K562 (cell line): ENCODE results near the gene PSMD9. TPM values are rescaled to one million over a fixed set of nuclear protein-coding genes. Genes with fewer than 3 reads are reported as not detected.

Source experiments
- ARNT ChIP-seq, 2 experiments: fragments of 450-650 bp; IDR thresholded peaks; 2 replicates each; pipeline ENCODE4 v1.6.1; 2016; ENCODE audit warnings: mild to moderate bottlenecking in 1 of 2
- ATF4 ChIP-seq: fragments of 450-650 bp; formaldehyde crosslinking; IDR thresholded peaks from 2 replicates; pipeline ENCODE4 v1.4.0; 2022; ENCODE audit warnings: mild to moderate bottlenecking, moderate library complexity
- BCOR ChIP-seq: fragments of 450-650 bp; IDR thresholded peaks from 2 replicates; pipeline ENCODE4 v1.6.1; 2016
- BHLHE40 ChIP-seq: IDR thresholded peaks from 2 replicates; pipeline ENCODE4 v1.6.1; 2011; ENCODE audit warnings: low read length, improper control_type of control experiment
- CBFA2T3 ChIP-seq: fragments of 450-650 bp; IDR thresholded peaks from 2 replicates; pipeline ENCODE4 v1.6.1; 2017
- CHAMP1 ChIP-seq: fragments of 450-650 bp; IDR thresholded peaks from 2 replicates; pipeline ENCODE4 v1.6.1; 2016; ENCODE audit warnings: mild to moderate bottlenecking
- CSDE1 ChIP-seq, 2 experiments: fragments of 450-650 bp; IDR thresholded peaks; 2 replicates each; pipeline ENCODE4 v1.6.1; 2016; ENCODE audit warnings: mild to moderate bottlenecking in 1 of 2
- FOXJ3 ChIP-seq: sonication (generic); formaldehyde crosslinking; IDR thresholded peaks from 2 replicates; pipeline ENCODE4 v1.4.0; 2020; ENCODE audit warnings: mild to moderate bottlenecking, missing genetic modification reagents
- FOXK2 ChIP-seq, 2 experiments: fragments of 450-650 bp; IDR thresholded peaks in 1 of 2; conservative IDR thresholded peaks in 1 of 2; 2 replicates each; pipeline ENCODE4 v1.6.1; 2016; ENCODE audit warnings: low read depth in 2 of 2, mild to moderate bottlenecking in 1 of 2
- KLF1 ChIP-seq: fragments of 450-650 bp; IDR thresholded peaks from 2 replicates; pipeline ENCODE4 v1.6.1; 2016; ENCODE audit warnings: missing genetic modification characterization, missing compliant biosample characterization
- KLF10 ChIP-seq: fragments of 250-450 bp; sonication (Bioruptor Pico); IDR thresholded peaks from 2 replicates; pipeline ENCODE4 v1.6.1; 2021; ENCODE audit warnings: matching md5 sums
- MTA1 ChIP-seq: fragments of 450-650 bp; IDR thresholded peaks from 2 replicates; pipeline ENCODE4 v1.6.1; 2017; ENCODE audit warnings: borderline replicate concordance
- SMC3 ChIP-seq: conservative IDR thresholded peaks from 2 replicates; pipeline ENCODE4 v1.6.1; 2011; ENCODE audit warnings: low read depth, low read length, improper control_type of control experiment; ENCODE audit not compliant: insufficient read depth
- SRF ChIP-seq, 2 experiments: fragments of 250-450, 450-650 bp in 1 of 2; sonication (Bioruptor Pico) in 1 of 2; sonication (generic) in 1 of 2; formaldehyde crosslinking; IDR thresholded peaks; 2 replicates each; pipeline versions ENCODE4 v1.5.0 to v1.5.1; 2020 to 2022; ENCODE audit warnings: mild to moderate bottlenecking in 1 of 2, missing genetic modification reagents in 1 of 2
- ZNF282 ChIP-seq: sonication (generic); formaldehyde crosslinking; IDR thresholded peaks from 2 replicates; pipeline ENCODE4 v1.8.1; 2023; ENCODE audit warnings: missing genetic modification reagents
- ZNF444 ChIP-seq: fragments of 250-450 bp; sonication (Bioruptor Pico); IDR thresholded peaks from 2 replicates; pipeline ENCODE4 v1.4.0; 2020; ENCODE audit warnings: mild to moderate bottlenecking, moderate library complexity
- ZNF76 ChIP-seq: fragments of 250-450 bp; sonication (Bioruptor Pico); IDR thresholded peaks from 2 replicates; pipeline ENCODE4 v1.4.0; 2020; ENCODE audit warnings: mild to moderate bottlenecking, moderate library complexity, borderline replicate concordance
- ZNF79 ChIP-seq: fragments of 250-450 bp; sonication (Bioruptor Pico); IDR thresholded peaks from 2 replicates; pipeline ENCODE4 v1.4.0; 2020; ENCODE audit warnings: low read depth, mild to moderate bottlenecking, moderate library complexity
- polyA plus RNA-seq, 8 experiments: library from polyadenylated mRNA; depleted of rRNA in 4 of 8; stranded (reverse) in 5 of 8; unstranded in 3 of 8; fragments of >200 nt; fragmentation: Nextera tagmentation in 2 of 8; fragmentation: Illumina TruSeq in 1 of 8; extraction: Ambion mirVana in 2 of 8; extraction: Trizol in 1 of 8; gene quantifications; 2 replicates each; pipeline versions ENCODE4 v1.2.1 to v1.2.3, GENCODE V29; 2011 to 2014; ENCODE audit warnings: inconsistent platforms in 1 of 8, missing spikeins in 1 of 8
- total RNA-seq, 7 experiments: library from RNA; depleted of rRNA in 6 of 7; stranded (reverse); fragments of >200 nt in 6 of 7; fragmentation: Illumina TruSeq in 2 of 7; extraction: Trizol in 2 of 7; gene quantifications; 2 replicates each; pipeline versions ENCODE4 v1.2.1 to v1.2.3, GENCODE V29; 2011 to 2021; ENCODE audit warnings: low replicate concordance in 1 of 7
- TF ChIP-seq, protein P1 (sequence below): fragments of 450-650 bp; IDR thresholded peaks from 2 replicates; pipeline ENCODE4 v1.7.0; 2016; ENCODE audit warnings: borderline replicate concordance
- TF ChIP-seq, protein P2 (sequence below): fragments of 450-650 bp; formaldehyde crosslinking; IDR thresholded peaks from 2 replicates; pipeline ENCODE4 v1.4.0; 2020; ENCODE audit warnings: mild to moderate bottlenecking, moderate library complexity

The PSMD9 gene
- total and polyA plus RNA-seq, 9 of the 15 experiments (the other 6 are each of a cell fraction or from before 2014, with no cell fraction given): 12.2 to 143 (median 61.3) TPM

DNA sequence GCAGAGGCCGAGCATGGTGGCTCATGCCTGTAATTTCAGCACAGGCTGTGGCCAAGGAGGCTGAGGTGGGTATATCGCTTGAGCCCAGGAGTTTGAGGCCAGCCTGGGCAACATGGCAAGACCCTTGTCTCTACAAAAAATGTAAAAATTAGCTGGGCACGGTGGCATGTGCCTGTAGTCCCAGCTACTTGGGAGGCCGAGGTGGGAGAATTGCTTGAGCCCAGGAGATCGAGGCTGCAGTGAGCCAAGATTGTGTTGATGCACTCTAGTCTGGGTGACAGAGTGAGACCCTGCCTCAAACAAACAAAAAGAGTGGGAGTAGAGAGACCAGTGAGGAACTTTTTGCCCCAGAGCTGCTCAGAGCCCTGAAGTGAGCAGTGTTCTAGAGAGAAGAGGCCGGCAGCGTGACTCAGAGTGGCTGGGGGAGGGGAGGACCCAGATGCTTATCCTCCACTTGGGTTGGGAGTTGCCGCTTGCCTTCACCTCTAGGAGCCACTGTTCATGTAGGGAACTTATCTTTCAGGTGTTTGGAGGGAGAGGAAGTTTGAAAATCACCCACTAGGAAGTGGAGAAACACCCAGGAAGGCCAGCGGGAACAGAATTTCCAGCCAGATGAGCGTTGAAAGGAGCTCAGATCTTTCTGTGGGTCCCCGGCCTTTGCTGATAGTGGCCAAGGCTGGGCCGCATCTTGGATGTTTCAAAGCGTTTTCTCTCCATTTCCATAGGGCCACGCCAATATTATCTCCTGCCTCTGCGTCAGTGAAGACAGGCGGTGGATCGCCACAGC, 45.1 kb downstream of the PSMD9 start (continued):
- TF ChIP-seq CBFA2T3 (peak; percentile 59), FOXK2 (conservative IDR thresholded peaks at IDR 0.05 in 1 of 2, IDR thresholded peaks at IDR 0.05 in 1 of 2; ENCODE audit: low read depth in 2 of 2) (peak; percentile 39 to 56; a peak in 3 of 4 replicates), BCOR (peak; percentile 35; the same call in 1 of the 2 replicates), ZNF282 (CRISPR knock-in tag) (no peak), BHLHE40 (peak; percentile 63), CSDE1 (IDR thresholded peaks at IDR 0.05) (no peak), ZNF444 (no peak), FOXJ3 (CRISPR knock-in tag) (no peak), KLF1 (tag) (peak; percentile 27; the same call in 1 of the 2 replicates), ZNF76 (CRISPR knock-in tag) (peak; percentile 85; the same call in 1 of the 2 replicates), KLF10 (CRISPR knock-in tag) (0 out of 2 replicates have a peak, but pooled peaks have one; percentile 34), SRF (CRISPR knock-in tag; IDR thresholded peaks at IDR 0.05) (peak in 1 of 2 experiments; percentile 25; a peak in 1 of 4 replicates), CHAMP1 (no peak), SMC3 (no peak; the same call in 1 of the 2 replicates), MTA1 (peak; percentile 71; the same call in 1 of the 2 replicates), ARNT (IDR thresholded peaks at IDR 0.05) (peak; percentile 62 to 75; a peak in 2 of 4 replicates), ZNF79 (no peak), ATF4 (CRISPR knock-in tag) (no peak)
- TF ChIP-seq, protein P1, sequence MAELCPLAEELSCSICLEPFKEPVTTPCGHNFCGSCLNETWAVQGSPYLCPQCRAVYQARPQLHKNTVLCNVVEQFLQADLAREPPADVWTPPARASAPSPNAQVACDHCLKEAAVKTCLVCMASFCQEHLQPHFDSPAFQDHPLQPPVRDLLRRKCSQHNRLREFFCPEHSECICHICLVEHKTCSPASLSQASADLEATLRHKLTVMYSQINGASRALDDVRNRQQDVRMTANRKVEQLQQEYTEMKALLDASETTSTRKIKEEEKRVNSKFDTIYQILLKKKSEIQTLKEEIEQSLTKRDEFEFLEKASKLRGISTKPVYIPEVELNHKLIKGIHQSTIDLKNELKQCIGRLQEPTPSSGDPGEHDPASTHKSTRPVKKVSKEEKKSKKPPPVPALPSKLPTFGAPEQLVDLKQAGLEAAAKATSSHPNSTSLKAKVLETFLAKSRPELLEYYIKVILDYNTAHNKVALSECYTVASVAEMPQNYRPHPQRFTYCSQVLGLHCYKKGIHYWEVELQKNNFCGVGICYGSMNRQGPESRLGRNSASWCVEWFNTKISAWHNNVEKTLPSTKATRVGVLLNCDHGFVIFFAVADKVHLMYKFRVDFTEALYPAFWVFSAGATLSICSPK: no peak
- TF ChIP-seq, protein P2, sequence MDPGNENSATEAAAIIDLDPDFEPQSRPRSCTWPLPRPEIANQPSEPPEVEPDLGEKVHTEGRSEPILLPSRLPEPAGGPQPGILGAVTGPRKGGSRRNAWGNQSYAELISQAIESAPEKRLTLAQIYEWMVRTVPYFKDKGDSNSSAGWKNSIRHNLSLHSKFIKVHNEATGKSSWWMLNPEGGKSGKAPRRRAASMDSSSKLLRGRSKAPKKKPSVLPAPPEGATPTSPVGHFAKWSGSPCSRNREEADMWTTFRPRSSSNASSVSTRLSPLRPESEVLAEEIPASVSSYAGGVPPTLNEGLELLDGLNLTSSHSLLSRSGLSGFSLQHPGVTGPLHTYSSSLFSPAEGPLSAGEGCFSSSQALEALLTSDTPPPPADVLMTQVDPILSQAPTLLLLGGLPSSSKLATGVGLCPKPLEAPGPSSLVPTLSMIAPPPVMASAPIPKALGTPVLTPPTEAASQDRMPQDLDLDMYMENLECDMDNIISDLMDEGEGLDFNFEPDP (CRISPR knock-in tag): no peak
